NCI-H2196 treated with DMSO at 0.1 percent for 48 hours (cell line): Measurements from ENCODE around the gene FEN1.
A peak's percentile ranks its signal among the peaks of the same experiment; 100 is the strongest.

ENCODE experiments used
- DNase-seq: peaks from one replicate; lab custom pipeline; 2025; ENCODE audit not compliant: unreplicated experiment; lab: John Stamatoyannopoulos, UW

The FEN1 gene

GRCh38 chr11:61815790-61816735 is 23.4 kb downstream of the FEN1 start:
- DNase-seq, result peak; percentile 67

GRCh38 chr11:61816736-61817455 is 24.2 kb downstream of the FEN1 start, which contains the start of gene FADS1:
TSS of gene FADS1 (minus strand) at chr11:61817003. CDS start at chr11:61816929, 74 bp downstream.
- DNase-seq, result peak; percentile 93

- no peak for DNase-seq
Observed at GRCh38 chr11:61817471-61818202, 24.9 kb downstream of the FEN1 start.

- DNase-seq, result no peak
Observed at GRCh38 chr11:61820174-61820573, 27.5 kb downstream of the FEN1 start.

GRCh38 chr11:61826930-61827570 is 34.3 kb downstream of the FEN1 start:
- DNase-seq, result peak; percentile 50

GRCh38 chr11:61827571-61828378 is 35.1 kb downstream of the FEN1 start, which contains the start of gene FADS2:
TSS of gene FADS2 (plus strand) at chr11:61828300. CDS start at chr11:61828391, 91 bp downstream.
- DNase-seq, result peak; percentile 86

- no peak for DNase-seq
Observed at GRCh38 chr11:61828379-61828628, 35.6 kb downstream of the FEN1 start.

- DNase-seq, result no peak
Observed at GRCh38 chr11:61828629-61829407, 36.1 kb downstream of the FEN1 start.

- DNase-seq, result no peak
Observed at GRCh38 chr11:61829806-61830205, 37.1 kb downstream of the FEN1 start.

GRCh38 chr11:61830237-61831105 is 37.8 kb downstream of the FEN1 start:
- no peak for DNase-seq

- DNase-seq, result no peak
Observed at GRCh38 chr11:61832207-61832606, 39.5 kb downstream of the FEN1 start.

- peak; percentile 38 for DNase-seq
Observed at GRCh38 chr11:61832754-61833153, 40.0 kb downstream of the FEN1 start.

GRCh38 chr11:61833471-61833870 is 40.8 kb downstream of the FEN1 start:
- peak; percentile 43 for DNase-seq

- no peak for DNase-seq
Observed at GRCh38 chr11:61833926-61834277, 41.2 kb downstream of the FEN1 start.

- DNase-seq, result peak; percentile 56
Observed at GRCh38 chr11:61834278-61835048, 41.8 kb downstream of the FEN1 start.

GRCh38 chr11:61836193-61836592 is 43.5 kb downstream of the FEN1 start:
- DNase-seq, result no peak

- DNase-seq, result no peak
Observed at GRCh38 chr11:61837411-61838005, 44.8 kb downstream of the FEN1 start.
